WTC11 (cell line): ENCODE measurements around the gene CCDC141.

ENCODE experiments used
- CTCF ChIP-seq: fragments of 200-600 bp; IDR thresholded peaks from 2 replicates; pipeline ENCODE4 v1.8.0; 2022; ENCODE audit warnings: antibody characterized with exemption
- FOXP1 ChIP-seq: sonication (generic); formaldehyde crosslinking; IDR thresholded peaks from 2 replicates; pipeline ENCODE4 v1.8.0; 2022; ENCODE audit warnings: missing genetic modification reagents, mild to moderate bottlenecking, moderate library complexity, borderline replicate concordance
- MLX ChIP-seq: sonication (generic); formaldehyde crosslinking; IDR thresholded peaks from 2 replicates; pipeline ENCODE4 v1.8.1; 2023; ENCODE audit warnings: mild to moderate bottlenecking, missing genetic modification reagents, moderate library complexity
- PREB ChIP-seq: sonication (generic); formaldehyde crosslinking; IDR thresholded peaks from 2 replicates; pipeline ENCODE4 v1.8.1; 2022; ENCODE audit warnings: mild to moderate bottlenecking, missing genetic modification reagents, moderate library complexity, borderline replicate concordance
- ZBTB43 ChIP-seq: sonication (generic); formaldehyde crosslinking; IDR thresholded peaks from 2 replicates; pipeline ENCODE4 v1.8.1; 2023; ENCODE audit warnings: mild to moderate bottlenecking, missing genetic modification reagents
- ZNF512 ChIP-seq: sonication (generic); formaldehyde crosslinking; IDR thresholded peaks from 2 replicates; pipeline ENCODE4 v1.8.1; 2022; ENCODE audit warnings: missing genetic modification reagents, borderline replicate concordance

GRCh38 chr2:179070895-179071294 lies 21.0 kb upstream of the CCDC141 start:
- TF ChIP-seq PREB (CRISPR knock-in tag) (no peak), CTCF (no peak), MLX (CRISPR knock-in tag) (no peak), ZBTB43 (no peak), ZNF512 (CRISPR knock-in tag) (no peak), FOXP1 (no peak)
